Stomach (tissue), 4 donors: ENCODE measurements around the gene GALK1.

Source experiments
- CTCF ChIP-seq, 7 experiments: fragments of 450-650 bp in 4 of 7; fragments of 200-600 bp in 3 of 7; sonication (generic) in 3 of 7; IDR thresholded peaks; one replicate each; pipeline ENCODE4 v1.5.1; 2016 to 2019; ENCODE audit warnings: antibody characterized with exemption in 7 of 7, control low read depth in 2 of 7, mild to moderate bottlenecking in 1 of 7
- EP300 ChIP-seq: sonication (generic); formaldehyde crosslinking; IDR thresholded peaks from one replicate; pipeline ENCODE4 v1.6.1; 2017; ENCODE audit warnings: antibody characterized with exemption
- POLR2A ChIP-seq, 4 donors: fragments of 450-650 bp; IDR thresholded peaks; one replicate each; pipeline ENCODE4 v1.6.1; 2016; ENCODE audit warnings: antibody characterized with exemption in 4 of 4, control low read depth in 2 of 4, mild to moderate bottlenecking in 1 of 4, moderate library complexity in 1 of 4

- no peak for TF ChIP-seq CTCF (IDR thresholded peaks at IDR 0.05)
- no peak for TF ChIP-seq EP300
- no peak for TF ChIP-seq POLR2A (IDR thresholded peaks at IDR 0.05)
Measured at GRCh38 chr17:75754378-75755204, 10.4 kb downstream of the GALK1 start.
